Liver (tissue), 3 donors: Measurements from ENCODE around the gene RFC3.

Experiments used
- CTCF ChIP-seq: fragments of 150-350 bp; IDR thresholded peaks from 2 replicates; pipeline ENCODE4 v1.5.1; 2017; ENCODE audit warnings: improper control_type of control experiment, low read depth, low read length; ENCODE audit not compliant: missing input control
- FOXA1 ChIP-seq: IDR thresholded peaks from 2 replicates; pipeline ENCODE4 v1.6.1; 2016; ENCODE audit warnings: antibody characterized with exemption
- GABPA ChIP-seq, 2 donors: IDR thresholded peaks in 1 of 2; conservative IDR thresholded peaks in 1 of 2; 2 replicates each; pipeline ENCODE4 v1.6.1; 2016; ENCODE audit warnings: antibody characterized with exemption in 2 of 2, mild to moderate bottlenecking in 1 of 2, moderate library complexity in 1 of 2
- MAX ChIP-seq: IDR thresholded peaks from 2 replicates; pipeline ENCODE4 v1.6.1; 2016; ENCODE audit warnings: antibody characterized with exemption
- RAD21 ChIP-seq, 2 donors: IDR thresholded peaks; 2 replicates each; pipeline ENCODE4 v1.6.1; 2016; ENCODE audit warnings: antibody characterized with exemption in 2 of 2, mild to moderate bottlenecking in 2 of 2
- REST ChIP-seq: IDR thresholded peaks from 2 replicates; pipeline ENCODE4 v1.6.1; 2016; ENCODE audit warnings: antibody characterized with exemption, mild to moderate bottlenecking
- SP1 ChIP-seq: IDR thresholded peaks from 2 replicates; pipeline ENCODE4 v1.6.1; 2018; ENCODE audit warnings: antibody characterized with exemption, mild to moderate bottlenecking
- TAF1 ChIP-seq: conservative IDR thresholded peaks from 2 replicates; pipeline ENCODE4 v1.6.1; 2016; ENCODE audit warnings: antibody characterized with exemption, mild to moderate bottlenecking
- ZBTB33 ChIP-seq: IDR thresholded peaks from 2 replicates; pipeline ENCODE4 v1.6.1; 2016; ENCODE audit warnings: antibody characterized with exemption
- donor health status: healthy.
- donor health status: healthy.

GRCh38 chr13:33806470-33807248, 11.3 kb upstream of the RFC3 start:
- TF ChIP-seq FOXA1 (no peak), CTCF (no peak), MAX (no peak), GABPA (IDR thresholded peaks at IDR 0.05 in 1 of 2, conservative IDR thresholded peaks at IDR 0.05 in 1 of 2) (no peak), REST (no peak), RAD21 (IDR thresholded peaks at IDR 0.05) (no peak), TAF1 (no peak), SP1 (no peak), ZBTB33 (no peak)
